Measurements from ENCODE around the gene MBOAT2. TPM values are rescaled to one million over a fixed set of nuclear protein-coding genes. Genes with fewer than 3 reads are reported as not detected.

MBOAT2 gene
- polyA plus RNA-seq, 3 donors, result 5.1 to 9.0 (median 5.5) TPM

DNA sequence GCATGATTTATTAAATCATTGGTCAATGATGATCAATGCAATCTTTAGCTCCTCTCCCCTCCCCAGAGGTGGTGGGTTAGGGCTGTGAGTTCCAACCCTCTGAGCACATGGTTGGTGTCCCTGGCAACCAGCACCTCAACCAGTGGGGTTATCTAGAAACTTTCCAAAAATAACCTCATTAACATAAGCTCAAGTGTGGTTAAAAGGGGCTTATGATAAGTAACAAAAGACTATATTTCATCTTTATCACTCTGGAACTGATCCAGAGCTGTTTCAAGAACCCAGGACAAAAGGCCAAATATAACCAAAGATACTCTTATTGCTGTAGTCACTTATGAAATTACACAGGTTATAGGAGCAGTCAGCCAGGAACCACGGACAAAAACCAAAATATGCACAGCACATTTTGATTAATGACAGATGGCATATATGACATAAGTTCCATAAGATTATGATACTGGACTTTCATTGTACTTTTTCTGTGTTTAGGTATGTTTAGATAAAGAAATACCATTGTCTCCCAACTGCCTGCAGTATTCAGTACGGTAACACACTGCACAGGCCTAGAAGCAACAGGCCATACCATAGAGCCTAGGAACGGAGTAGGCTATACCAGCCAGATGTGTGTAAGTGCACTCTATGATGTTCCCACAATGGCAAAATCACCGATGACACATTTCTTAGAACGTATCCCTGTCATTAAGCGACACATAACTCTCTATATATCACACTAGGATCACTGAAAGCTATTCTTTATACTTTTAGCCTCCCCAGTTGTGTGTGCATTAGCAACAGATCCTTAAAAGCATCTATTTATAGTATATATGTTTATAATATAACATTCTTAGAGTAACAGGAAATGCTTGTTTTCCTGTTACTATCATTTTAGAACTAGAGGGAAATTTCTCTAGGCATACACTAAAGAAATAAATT, 197.9 kb downstream of the MBOAT2 start:
- no peak overlapping the region for H2AFZ ChIP-seq (ENCODE audit: insufficient read depth, low read depth, low read length, poor library complexity, severe bottlenecking)
- H3K27me3 ChIP-seq (ENCODE audit: control insufficient read depth in 2 of 2, insufficient read depth in 2 of 2, low read length in 2 of 2), result no peaks in the 10 kb centered on the region
- peaks cover 22% of the 10 kb centered on the region for H4K20me1 ChIP-seq (ENCODE audit: insufficient read depth, low read length)
- Mint-ChIP-seq H3K27ac (no peak overlapping the region), H3K4me3 (no peak overlapping the region), H3K9me3 (no peaks in the 10 kb centered on the region), H3K4me1 (peaks cover 2% of the 10 kb centered on the region), H3K36me3 (peaks cover 83 to 91% of the 10 kb centered on the region in 2 donors), H3K27me3 (ENCODE audit: low read depth in 3 of 3) (no peaks in the 10 kb centered on the region)
- H3K9me3 ChIP-seq (replicated peaks in 1 of 2; ENCODE audit: control insufficient read depth in 1 of 2, insufficient read depth in 1 of 2, low read length in 2 of 2), result no peaks in the 10 kb centered on the region
- H3K27ac ChIP-seq (ENCODE audit: low read depth in 1 of 2, low read length in 2 of 2), result no peak overlapping the region
- 100% methylated on average over 3 of the region's 6 CpGs for WGBS (ENCODE audit: insufficient coverage)
- TF ChIP-seq, protein P1, sequence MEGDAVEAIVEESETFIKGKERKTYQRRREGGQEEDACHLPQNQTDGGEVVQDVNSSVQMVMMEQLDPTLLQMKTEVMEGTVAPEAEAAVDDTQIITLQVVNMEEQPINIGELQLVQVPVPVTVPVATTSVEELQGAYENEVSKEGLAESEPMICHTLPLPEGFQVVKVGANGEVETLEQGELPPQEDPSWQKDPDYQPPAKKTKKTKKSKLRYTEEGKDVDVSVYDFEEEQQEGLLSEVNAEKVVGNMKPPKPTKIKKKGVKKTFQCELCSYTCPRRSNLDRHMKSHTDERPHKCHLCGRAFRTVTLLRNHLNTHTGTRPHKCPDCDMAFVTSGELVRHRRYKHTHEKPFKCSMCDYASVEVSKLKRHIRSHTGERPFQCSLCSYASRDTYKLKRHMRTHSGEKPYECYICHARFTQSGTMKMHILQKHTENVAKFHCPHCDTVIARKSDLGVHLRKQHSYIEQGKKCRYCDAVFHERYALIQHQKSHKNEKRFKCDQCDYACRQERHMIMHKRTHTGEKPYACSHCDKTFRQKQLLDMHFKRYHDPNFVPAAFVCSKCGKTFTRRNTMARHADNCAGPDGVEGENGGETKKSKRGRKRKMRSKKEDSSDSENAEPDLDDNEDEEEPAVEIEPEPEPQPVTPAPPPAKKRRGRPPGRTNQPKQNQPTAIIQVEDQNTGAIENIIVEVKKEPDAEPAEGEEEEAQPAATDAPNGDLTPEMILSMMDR (IDR thresholded peaks at IDR 0.05), result no peak
- H3K9ac ChIP-seq (ENCODE audit: insufficient read depth, low read length, poor library complexity, severe bottlenecking), result no peak overlapping the region
- H3K79me2 ChIP-seq (ENCODE audit: insufficient read depth, low read length), result no peaks in the 10 kb centered on the region
- H3K4me1 ChIP-seq (ENCODE audit: control insufficient read depth in 1 of 2, insufficient read depth in 2 of 2, low read length in 2 of 2), result no peaks in the 10 kb centered on the region
- no peak overlapping the region for H3K4me3 ChIP-seq (replicated peaks in 1 of 3; ENCODE audit: low read depth in 2 of 3, low read length in 3 of 3)
- H3K36me3 ChIP-seq (replicated peaks in 1 of 2; ENCODE audit: control insufficient read depth in 1 of 2, insufficient read depth in 2 of 2, low read length in 2 of 2), result peaks cover 76 to 98% of the 10 kb centered on the region in 2 donors
- intact Hi-C loops (cut with micrococcal nuclease), result no loop called here
- no peak for DNase-seq
- H3K4me2 ChIP-seq (replicated peaks; ENCODE audit: extremely low read depth, low read length, poor library complexity, severe bottlenecking), result no peak overlapping the region

DNA sequence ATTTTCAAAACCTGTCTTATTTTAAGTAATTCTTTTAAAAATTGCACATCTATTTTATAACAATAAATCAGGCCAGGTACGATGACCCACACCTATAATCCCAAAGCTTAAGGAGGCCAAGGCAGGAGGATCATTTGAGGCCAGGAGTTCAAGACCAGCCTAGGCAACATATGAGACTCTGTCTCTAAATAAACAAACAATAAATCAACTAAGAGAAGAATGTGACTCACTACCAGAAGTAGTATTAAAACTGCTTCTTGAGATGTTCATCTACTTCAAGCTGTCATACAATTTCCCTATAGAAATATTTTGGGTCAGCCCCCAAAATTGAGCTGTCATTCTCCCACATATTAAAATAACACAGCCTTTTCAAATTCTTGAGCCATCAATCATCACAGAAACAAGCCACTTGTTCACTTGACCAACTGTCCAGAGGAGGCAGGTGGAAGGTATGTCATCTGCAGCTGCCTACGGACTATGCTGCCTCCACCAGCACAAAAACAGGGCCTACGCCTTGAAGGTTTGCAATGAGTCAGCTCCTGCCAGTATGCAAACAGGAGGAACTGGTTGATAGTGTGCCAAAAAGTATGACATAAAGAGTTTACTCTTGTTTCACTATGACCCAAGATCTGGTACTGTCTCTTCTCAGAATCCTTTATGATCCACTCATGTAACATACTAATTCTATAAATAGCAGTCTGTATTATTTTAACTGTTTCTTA, 199.7 kb downstream of the MBOAT2 start:
- H3K9me3 ChIP-seq (replicated peaks in 1 of 2; ENCODE audit: control insufficient read depth in 1 of 2, insufficient read depth in 1 of 2, low read length in 2 of 2), result no peaks in the 10 kb centered on the region
- WGBS (ENCODE audit: insufficient coverage), result 60% methylated on average over 1 of the region's 3 CpGs
- H3K4me1 Mint-ChIP-seq, result peaks cover 2% of the 10 kb centered on the region
- no peak overlapping the region for H3K9ac ChIP-seq (ENCODE audit: insufficient read depth, low read length, poor library complexity, severe bottlenecking)
- peaks cover 22% of the 10 kb centered on the region for H4K20me1 ChIP-seq (ENCODE audit: insufficient read depth, low read length)
- peaks cover 0 to 1% (median 0%) of the 10 kb centered on the region in 3 donors for H3K27me3 Mint-ChIP-seq (ENCODE audit: low read depth in 3 of 3)
- no peak overlapping the region for H3K27ac ChIP-seq (ENCODE audit: low read depth in 1 of 2, low read length in 2 of 2)
- H3K4me3 Mint-ChIP-seq, result no peak overlapping the region
- no peaks in the 10 kb centered on the region for H3K4me1 ChIP-seq (ENCODE audit: control insufficient read depth in 1 of 2, insufficient read depth in 2 of 2, low read length in 2 of 2)
- H3K4me2 ChIP-seq (replicated peaks; ENCODE audit: extremely low read depth, low read length, poor library complexity, severe bottlenecking), result no peak overlapping the region
- H3K79me2 ChIP-seq (ENCODE audit: insufficient read depth, low read length), result no peaks in the 10 kb centered on the region
- peak overlapping the region in 2 of 7 donors; percentile 43 to 67 for H3K27ac Mint-ChIP-seq
- TF ChIP-seq, protein P1 (IDR thresholded peaks at IDR 0.05), result no peak
- peak in 1 of 3 donors; percentile 5 for DNase-seq
- intact Hi-C loops (cut with micrococcal nuclease), result no loop called here
- no peak overlapping the region for H2AFZ ChIP-seq (ENCODE audit: insufficient read depth, low read depth, low read length, poor library complexity, severe bottlenecking)
- H3K36me3 Mint-ChIP-seq, result peaks cover 84 to 90% of the 10 kb centered on the region in 2 donors
- H3K27me3 ChIP-seq (ENCODE audit: control insufficient read depth in 2 of 2, insufficient read depth in 2 of 2, low read length in 2 of 2), result no peaks in the 10 kb centered on the region
- H3K9me3 Mint-ChIP-seq, result no peaks in the 10 kb centered on the region
- no peak overlapping the region for H3K4me3 ChIP-seq (replicated peaks in 1 of 3; ENCODE audit: low read depth in 2 of 3, low read length in 3 of 3)
- peaks cover 81 to 98% of the 10 kb centered on the region in 2 donors for H3K36me3 ChIP-seq (replicated peaks in 1 of 2; ENCODE audit: control insufficient read depth in 1 of 2, insufficient read depth in 2 of 2, low read length in 2 of 2)

Measured in CD14-positive monocyte (primary cell).